HepG2 (cell line): ENCODE data around the gene PRSS3. TPM values are rescaled to one million over a fixed set of nuclear protein-coding genes. Genes with fewer than 3 reads are reported as not detected.

Experiments
- GATAD1 ChIP-seq: IDR thresholded peaks from 2 replicates; pipeline ENCODE4 v1.6.1; 2016; ENCODE audit warnings: missing genetic modification reagents, missing compliant biosample characterization
- KDM2A ChIP-seq: sonication (generic); formaldehyde crosslinking; IDR thresholded peaks from 2 replicates; pipeline ENCODE4 v1.4.0; 2020; ENCODE audit warnings: low read depth, missing genetic modification reagents, borderline replicate concordance
- MED13 ChIP-seq: sonication (generic); formaldehyde crosslinking; IDR thresholded peaks from 2 replicates; pipeline ENCODE4 v1.5.0; 2020; ENCODE audit warnings: missing genetic modification reagents
- MLLT10 ChIP-seq: sonication (generic); formaldehyde crosslinking; IDR thresholded peaks from 2 replicates; pipeline ENCODE4 v1.4.0; 2020; ENCODE audit warnings: missing genetic modification reagents
- NBN ChIP-seq: fragments of 450-650 bp; conservative IDR thresholded peaks from 2 replicates; pipeline ENCODE4 v1.6.1; 2017
- NCOA2 ChIP-seq: sonication (generic); formaldehyde crosslinking; IDR thresholded peaks from 2 replicates; pipeline ENCODE4 v1.8.0; 2022; ENCODE audit warnings: inconsistent platforms
- NCOR1 ChIP-seq: fragments of 200-600 bp; sonication (generic); IDR thresholded peaks from 2 replicates; pipeline ENCODE4 v1.7.0; 2017; ENCODE audit warnings: antibody characterized with exemption, low read length, borderline replicate concordance
- SPEN ChIP-seq: sonication (generic); formaldehyde crosslinking; IDR thresholded peaks from 2 replicates; pipeline ENCODE4 v1.5.1; 2020; ENCODE audit warnings: low read depth, mild to moderate bottlenecking, missing genetic modification reagents
- U2AF1 ChIP-seq: fragments of 200-400 bp; formaldehyde crosslinking; optimal IDR thresholded peaks from 2 replicates; pipeline ENCODE3; 2017; ENCODE audit warnings: mild to moderate bottlenecking, low read depth, low read length
- ZBED4 ChIP-seq: sonication (generic); formaldehyde crosslinking; IDR thresholded peaks from 2 replicates; pipeline ENCODE4 v1.4.0; 2020; ENCODE audit warnings: missing genetic modification reagents, borderline replicate concordance
- ZBTB43 ChIP-seq: sonication (generic); formaldehyde crosslinking; conservative IDR thresholded peaks from 2 replicates; pipeline ENCODE4 v1.4.0; 2020; ENCODE audit warnings: missing genetic modification reagents
- ZNF180 ChIP-seq: sonication (generic); formaldehyde crosslinking; IDR thresholded peaks from 2 replicates; pipeline ENCODE4 v1.4.0; 2020; ENCODE audit warnings: low read depth, missing genetic modification reagents, borderline replicate concordance
- ZNF274 ChIP-seq: sonication (generic); formaldehyde crosslinking; IDR thresholded peaks from 2 replicates; pipeline ENCODE4 v1.5.1; 2020; ENCODE audit warnings: mild to moderate bottlenecking, missing genetic modification reagents
- ZNF331 ChIP-seq: sonication (generic); formaldehyde crosslinking; IDR thresholded peaks from 2 replicates; pipeline ENCODE4 v1.4.0; 2020; ENCODE audit warnings: missing genetic modification reagents
- ZNF34 ChIP-seq: sonication (generic); formaldehyde crosslinking; IDR thresholded peaks from 2 replicates; pipeline ENCODE4 v1.4.0; 2020; ENCODE audit warnings: mild to moderate bottlenecking, missing genetic modification reagents, borderline replicate concordance
- ZNF484 ChIP-seq: sonication (generic); formaldehyde crosslinking; IDR thresholded peaks from 2 replicates; pipeline ENCODE4 v1.5.1; 2020; ENCODE audit warnings: mild to moderate bottlenecking, low read depth, missing genetic modification reagents, borderline replicate concordance
- ZNF740 ChIP-seq: sonication (generic); formaldehyde crosslinking; IDR thresholded peaks from 2 replicates; pipeline ENCODE4 v1.4.0; 2020; ENCODE audit warnings: missing genetic modification reagents
- ZSCAN9 ChIP-seq: IDR thresholded peaks from 2 replicates; pipeline ENCODE4 v1.6.1; 2016; ENCODE audit warnings: borderline replicate concordance
- polyA plus RNA-seq, 8 experiments: library from polyadenylated mRNA; depleted of rRNA in 3 of 8; stranded (reverse) in 7 of 8; unstranded in 1 of 8; fragments of >200 nt; fragmentation: Illumina TruSeq in 4 of 8; extraction: Trizol in 4 of 8; gene quantifications; 2 replicates each; pipeline versions ENCODE4 v1.2.1 to v1.2.3, GENCODE V29; 2011 to 2016; ENCODE audit warnings: low read depth in 4 of 8, missing spikeins in 1 of 8, mixed read lengths in 1 of 8; ENCODE audit not compliant: insufficient read depth in 1 of 8
- total RNA-seq, 5 experiments: library from RNA; depleted of rRNA; stranded (reverse); fragments of >200 nt; fragmentation: Illumina TruSeq; extraction: Trizol; gene quantifications; 2 replicates each; pipeline ENCODE4 v1.2.3, GENCODE V29; 2016; ENCODE audit warnings: low read depth in 1 of 5
- TF ChIP-seq, protein P1 (sequence below): sonication (generic); formaldehyde crosslinking; IDR thresholded peaks from 2 replicates; pipeline ENCODE4 v1.4.0; 2020; ENCODE audit warnings: mild to moderate bottlenecking, missing genetic modification reagents
- TF ChIP-seq, protein P2 (sequence below): sonication (generic); formaldehyde crosslinking; IDR thresholded peaks from 2 replicates; pipeline ENCODE4 v1.9.0; 2021; ENCODE audit warnings: missing genetic modification reagents, borderline replicate concordance

The PRSS3 gene
- total and polyA plus RNA-seq, 2 of the 13 experiments (the other 11 are each of a cell fraction or from before 2014, with no cell fraction given): not detected

GRCh38 chr9:33816327-33817252 is 21.2 kb downstream of the PRSS3 start, which contains the start of gene UBE2R2 (continued):
- TF ChIP-seq ZBED4 (no peak; the same call in 1 of the 2 replicates), ZNF740 (CRISPR knock-in tag) (peak; percentile 21; the same call in 1 of the 2 replicates), ZBTB43 (0 out of 2 replicates have a peak, but pooled peaks have one; percentile 6), NBN (no peak), ZNF331 (peak; percentile 20; the same call in 1 of the 2 replicates), KDM2A (CRISPR knock-in tag) (peak; percentile 67; the same call in 1 of the 2 replicates), U2AF1 (no peak), NCOA2 (CRISPR knock-in tag) (peak; percentile 25; the same call in 1 of the 2 replicates), MLLT10 (no peak), SPEN (CRISPR knock-in tag) (peak; percentile 6; the same call in 1 of the 2 replicates), ZNF484 (CRISPR knock-in tag) (no peak), NCOR1 (peak; percentile 48; the same call in 1 of the 2 replicates), MED13 (CRISPR knock-in tag) (peak; percentile 17; the same call in 1 of the 2 replicates), ZSCAN9 (CRISPR knock-in tag) (no peak), ZNF180 (CRISPR knock-in tag) (0 out of 2 replicates have a peak, but pooled peaks have one; percentile 14), ZNF34 (CRISPR knock-in tag) (peak; percentile 42; the same call in 1 of the 2 replicates), ZNF274 (CRISPR knock-in tag) (peak; percentile 86; the same call in 1 of the 2 replicates), GATAD1 (CRISPR knock-in tag) (peak; percentile 63; the same call in 1 of the 2 replicates)
- TF ChIP-seq, protein P1, sequence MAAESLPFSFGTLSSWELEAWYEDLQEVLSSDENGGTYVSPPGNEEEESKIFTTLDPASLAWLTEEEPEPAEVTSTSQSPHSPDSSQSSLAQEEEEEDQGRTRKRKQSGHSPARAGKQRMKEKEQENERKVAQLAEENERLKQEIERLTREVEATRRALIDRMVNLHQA (CRISPR knock-in tag): 0 out of 2 replicates have a peak, but pooled peaks have one; percentile 9
- TF ChIP-seq, protein P2, sequence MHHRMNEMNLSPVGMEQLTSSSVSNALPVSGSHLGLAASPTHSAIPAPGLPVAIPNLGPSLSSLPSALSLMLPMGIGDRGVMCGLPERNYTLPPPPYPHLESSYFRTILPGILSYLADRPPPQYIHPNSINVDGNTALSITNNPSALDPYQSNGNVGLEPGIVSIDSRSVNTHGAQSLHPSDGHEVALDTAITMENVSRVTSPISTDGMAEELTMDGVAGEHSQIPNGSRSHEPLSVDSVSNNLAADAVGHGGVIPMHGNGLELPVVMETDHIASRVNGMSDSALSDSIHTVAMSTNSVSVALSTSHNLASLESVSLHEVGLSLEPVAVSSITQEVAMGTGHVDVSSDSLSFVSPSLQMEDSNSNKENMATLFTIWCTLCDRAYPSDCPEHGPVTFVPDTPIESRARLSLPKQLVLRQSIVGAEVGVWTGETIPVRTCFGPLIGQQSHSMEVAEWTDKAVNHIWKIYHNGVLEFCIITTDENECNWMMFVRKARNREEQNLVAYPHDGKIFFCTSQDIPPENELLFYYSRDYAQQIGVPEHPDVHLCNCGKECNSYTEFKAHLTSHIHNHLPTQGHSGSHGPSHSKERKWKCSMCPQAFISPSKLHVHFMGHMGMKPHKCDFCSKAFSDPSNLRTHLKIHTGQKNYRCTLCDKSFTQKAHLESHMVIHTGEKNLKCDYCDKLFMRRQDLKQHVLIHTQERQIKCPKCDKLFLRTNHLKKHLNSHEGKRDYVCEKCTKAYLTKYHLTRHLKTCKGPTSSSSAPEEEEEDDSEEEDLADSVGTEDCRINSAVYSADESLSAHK (CRISPR knock-in tag): no peak
